WERI-Rb-1 (cell line): ENCODE data around the gene SRPK3.

Experiments used
- DNase-seq: peaks from one replicate; pipeline ENCODE4 v3.0.0-alpha.2; 2020
- H3K27ac ChIP-seq: fragments of 250-450 bp; sonication (Bioruptor Pico); 2 replicates; pipeline ENCODE4 v1.5.1; 2020; ENCODE audit warnings: mild to moderate bottlenecking, moderate library complexity
- H3K27me3 ChIP-seq: fragments of 250-450 bp; sonication (Bioruptor Pico); 2 replicates; pipeline ENCODE4 v1.5.1; 2021; ENCODE audit warnings: mild to moderate bottlenecking, low read depth, moderate library complexity; ENCODE audit not compliant: insufficient read depth, severe bottlenecking
- H3K36me3 ChIP-seq: fragments of 250-450 bp; sonication (Bioruptor Pico); 2 replicates; pipeline ENCODE4 v1.5.1; 2020; ENCODE audit warnings: mild to moderate bottlenecking, moderate library complexity
- H3K4me3 ChIP-seq: 2 replicates; pipeline ENCODE4 v1.5.1; 2011; ENCODE audit warnings: low read depth, mild to moderate bottlenecking, control low read depth, low read length
- H3K9me3 ChIP-seq: fragments of 250-450 bp; sonication (Bioruptor Pico); 2 replicates; pipeline ENCODE4 v1.5.1; 2021; ENCODE audit warnings: mild to moderate bottlenecking, moderate library complexity; ENCODE audit not compliant: severe bottlenecking
- CTCF ChIP-seq: IDR thresholded peaks from 2 replicates; pipeline ENCODE4 v1.5.1; 2011; ENCODE audit warnings: low read depth, mild to moderate bottlenecking, control low read depth, inconsistent platforms, low read length

SRPK3 gene

DNA sequence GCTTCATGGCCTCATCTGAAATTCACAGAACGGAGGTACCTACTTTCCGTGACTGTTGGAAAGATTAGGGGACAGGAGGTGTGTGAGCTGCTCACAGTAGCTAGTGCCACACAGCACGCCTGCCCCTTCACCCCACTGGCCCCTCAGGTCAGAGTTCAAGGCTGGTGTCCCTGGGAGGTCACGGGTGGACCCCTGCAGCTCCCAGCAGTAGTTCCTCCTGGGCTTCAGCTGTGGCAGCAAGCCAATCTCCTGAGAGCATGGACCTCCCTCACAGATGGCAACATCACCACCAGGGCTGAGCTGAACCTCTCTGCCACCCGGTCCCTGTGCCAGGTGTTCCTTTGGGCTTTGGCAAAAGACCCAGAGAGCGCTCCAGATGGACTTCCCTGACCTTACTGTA, 11.5 kb downstream of the SRPK3 start:
- H3K9me3 ChIP-seq: no peaks in the 10 kb centered on the region
- peaks cover 59% of the 10 kb centered on the region for H3K36me3 ChIP-seq
- peaks cover 8% of the 10 kb centered on the region for H3K27me3 ChIP-seq
- DNase-seq: no peak
- H3K27ac ChIP-seq: no peak overlapping the region
- TF ChIP-seq CTCF: no peak
- no peak overlapping the region for H3K4me3 ChIP-seq

DNA sequence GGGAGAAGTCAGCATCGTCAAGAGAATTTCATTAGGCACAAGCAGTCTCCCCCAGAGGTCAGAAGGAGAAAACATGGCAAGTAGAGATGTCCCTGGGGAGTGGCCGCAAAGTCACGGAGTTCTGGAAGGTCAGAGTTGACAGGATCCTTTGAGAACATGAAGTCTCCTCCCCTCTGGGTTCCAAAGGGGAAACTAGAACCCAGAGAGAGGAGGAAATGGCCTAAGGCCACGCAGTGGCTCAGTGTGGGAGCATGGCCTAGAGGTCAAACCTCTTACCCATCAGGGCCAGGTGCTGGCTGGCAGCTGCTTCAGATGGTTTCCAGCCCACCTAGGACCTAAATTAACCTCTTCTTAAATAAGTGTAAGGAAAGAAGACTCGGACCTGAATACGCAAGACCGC, 12.4 kb downstream of the SRPK3 start:
- H3K36me3 ChIP-seq: peaks cover 59% of the 10 kb centered on the region
- no peaks in the 10 kb centered on the region for H3K9me3 ChIP-seq
- no peak for DNase-seq
- no peak for TF ChIP-seq CTCF
- peak overlapping the region; percentile 100 for H3K27ac ChIP-seq
- no peaks in the 10 kb centered on the region for H3K27me3 ChIP-seq
- H3K4me3 ChIP-seq: peak overlapping the region; percentile 80

DNA sequence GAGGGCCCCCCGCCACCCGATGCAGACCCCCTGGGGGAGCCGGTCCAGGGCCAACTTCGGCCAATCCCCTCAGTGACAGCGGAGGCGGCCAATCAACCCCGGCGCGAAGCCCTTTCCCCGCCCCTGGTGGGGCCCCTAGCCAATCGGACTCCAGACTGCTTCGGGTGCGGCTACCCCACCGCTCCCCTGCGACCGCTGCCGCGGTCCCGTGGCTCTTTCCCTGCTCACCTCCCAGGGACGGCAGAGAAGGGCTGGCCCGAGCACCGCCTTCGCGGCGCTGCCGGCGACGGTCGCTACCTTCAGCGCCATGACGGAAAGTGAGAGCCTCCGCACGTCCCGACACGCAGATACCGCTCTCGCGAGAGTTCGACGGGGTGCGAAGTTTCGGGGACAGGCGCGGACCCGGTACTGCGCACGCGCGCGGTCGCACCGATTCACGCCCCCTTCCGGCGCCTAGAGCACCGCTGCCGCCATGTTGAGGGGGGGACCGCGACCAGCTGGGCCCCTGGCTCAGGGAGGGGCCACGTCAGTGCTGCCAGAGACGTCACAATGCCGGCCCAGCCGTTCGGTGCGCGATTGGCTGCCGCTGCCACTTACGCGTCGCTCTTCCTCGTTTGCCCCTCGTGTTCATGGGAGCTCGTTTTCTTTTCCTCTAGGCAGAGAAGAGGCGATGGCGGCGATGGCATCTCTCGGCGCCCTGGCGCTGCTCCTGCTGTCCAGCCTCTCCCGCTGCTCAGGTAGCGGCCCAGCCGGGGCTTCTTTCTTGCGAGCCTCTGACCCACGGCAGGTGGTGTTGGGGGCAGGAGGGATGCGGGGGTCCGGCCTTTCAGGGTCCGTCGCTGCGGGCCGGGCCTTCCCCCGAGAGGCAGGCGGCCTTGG, 13.4 kb downstream of the SRPK3 start, which contains the start of the genes IDH3G and SSR4:
Gene IDH3G, minus strand, starts transcription at position 358 of the 879 bp plus-strand sequence. Its CDS starts 49 bp downstream, at position 309.
Gene SSR4, plus strand, starts transcription at position 651 of the 879 bp plus-strand sequence. Its CDS starts 20 bp downstream, at position 671.
- Histone ChIP-seq H3K9me3 (no peaks in the 10 kb centered on the region), H3K4me3 (peak within 1 kb of the TSS; percentile 80), H3K36me3 (peaks cover 59% of the 10 kb centered on the region), H3K27ac (peak within 1 kb of the TSS; percentile 100), H3K27me3 (no peaks in the 10 kb centered on the region)
- peak; percentile 97 for DNase-seq
- TF ChIP-seq CTCF: peak; percentile 31; the same call in 1 of the 2 replicates

DNA sequence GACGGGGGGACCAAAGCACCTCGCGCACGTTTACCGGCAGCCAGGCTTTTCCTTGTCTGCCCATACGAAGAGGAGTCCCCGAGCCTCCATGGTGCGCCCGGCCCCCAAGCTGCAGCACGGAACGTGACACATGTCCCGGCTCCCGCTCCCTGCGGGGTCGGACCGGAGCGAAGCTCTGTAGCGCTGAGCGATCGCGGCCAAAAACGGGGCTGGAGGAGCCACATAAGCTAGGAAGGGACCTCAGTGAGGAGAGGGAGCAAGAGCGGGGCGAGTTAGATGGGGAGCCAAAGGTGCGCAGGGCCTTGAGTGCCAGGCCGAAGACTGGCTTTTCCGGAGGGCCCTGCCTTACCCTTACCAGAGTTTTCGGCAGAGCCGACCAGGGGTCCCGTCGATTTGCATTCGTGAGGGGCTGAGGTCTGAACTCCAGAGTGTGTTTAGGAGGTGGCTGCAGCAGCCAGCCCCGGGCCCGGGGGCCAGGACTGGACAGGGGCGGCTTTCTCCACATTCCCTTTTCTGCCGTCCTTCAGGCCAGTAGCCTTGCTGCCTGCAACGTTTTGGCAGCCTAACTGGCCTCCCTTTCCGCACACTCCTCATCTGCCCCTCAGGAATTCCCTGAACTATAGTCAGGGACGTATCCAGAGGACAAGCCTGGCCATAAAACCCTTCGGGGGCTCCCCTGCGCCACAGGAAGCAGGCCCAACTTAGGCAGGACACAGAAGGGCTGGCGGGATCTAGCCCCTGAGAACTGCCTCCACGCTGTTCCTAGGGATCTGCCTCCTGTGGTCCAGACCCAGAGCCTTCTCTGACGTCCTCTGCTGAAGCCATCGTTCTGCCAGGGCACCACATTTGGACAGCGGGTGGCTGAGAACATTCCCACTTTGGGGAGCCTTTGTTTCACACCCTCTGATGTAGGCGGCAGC, 14.3 kb downstream of the SRPK3 start:
- DNase-seq: no peak
- H3K36me3 ChIP-seq: peaks cover 62% of the 10 kb centered on the region
- no peak for TF ChIP-seq CTCF
- peak overlapping the region; percentile 80 for H3K4me3 ChIP-seq
- peaks cover under 1% of the 10 kb centered on the region for H3K27me3 ChIP-seq
- peak overlapping the region; percentile 89 for H3K27ac ChIP-seq
- no peaks in the 10 kb centered on the region for H3K9me3 ChIP-seq

DNA sequence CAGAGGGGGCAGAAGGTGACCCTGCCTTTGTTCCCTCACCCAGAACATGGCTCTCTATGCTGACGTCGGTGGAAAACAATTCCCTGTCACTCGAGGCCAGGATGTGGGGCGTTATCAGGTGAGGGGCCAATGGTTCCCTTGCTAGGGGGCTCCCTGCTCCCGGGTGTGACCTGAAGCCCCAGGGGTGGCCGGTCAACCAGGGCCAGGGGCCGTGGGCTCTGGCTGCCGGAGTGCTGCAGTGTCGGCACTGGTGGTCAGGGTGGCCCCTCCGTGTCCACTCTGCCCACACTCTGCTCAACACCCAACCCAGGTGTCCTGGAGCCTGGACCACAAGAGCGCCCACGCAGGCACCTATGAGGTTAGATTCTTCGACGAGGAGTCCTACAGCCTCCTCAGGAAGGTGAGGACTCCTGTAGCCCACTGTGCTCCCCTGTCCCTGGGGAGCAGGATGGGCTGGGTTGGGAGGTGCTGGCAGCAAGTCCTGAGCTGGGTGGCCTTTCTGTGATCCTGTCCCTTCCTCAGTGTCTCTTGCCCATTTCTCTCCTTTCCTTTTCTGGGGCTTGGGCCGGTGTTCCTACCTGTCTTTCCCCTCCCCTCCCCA, 16.7 kb downstream of the SRPK3 start:
- peaks cover 11% of the 10 kb centered on the region for H3K27me3 ChIP-seq
- no peaks in the 10 kb centered on the region for H3K9me3 ChIP-seq
- no peak overlapping the region for H3K27ac ChIP-seq
- peaks cover 51% of the 10 kb centered on the region for H3K36me3 ChIP-seq
- no peak for TF ChIP-seq CTCF
- no peak overlapping the region for H3K4me3 ChIP-seq
- no peak for DNase-seq
